Neural progenitor cell (in vitro differentiated cells): ENCODE data around the gene ANKMY1.

Experiments
- EZH2 ChIP-seq: fragments of 200-600 bp; sonication (generic); IDR thresholded peaks from 2 replicates; pipeline ENCODE4 v1.6.1; 2017; ENCODE audit warnings: antibody characterized with exemption, mild to moderate bottlenecking, moderate library complexity
- EZH2phosphoT487 ChIP-seq: fragments of 200-600 bp; sonication (generic); IDR thresholded peaks from 2 replicates; pipeline ENCODE4 v1.6.1; 2017; ENCODE audit warnings: antibody characterized with exemption
- TF ChIP-seq, protein P1 (sequence below): fragments of 200-600 bp; sonication (generic); IDR thresholded peaks from 2 replicates; pipeline ENCODE4 v1.5.1; 2017; ENCODE audit warnings: antibody characterized with exemption, mild to moderate bottlenecking

DNA sequence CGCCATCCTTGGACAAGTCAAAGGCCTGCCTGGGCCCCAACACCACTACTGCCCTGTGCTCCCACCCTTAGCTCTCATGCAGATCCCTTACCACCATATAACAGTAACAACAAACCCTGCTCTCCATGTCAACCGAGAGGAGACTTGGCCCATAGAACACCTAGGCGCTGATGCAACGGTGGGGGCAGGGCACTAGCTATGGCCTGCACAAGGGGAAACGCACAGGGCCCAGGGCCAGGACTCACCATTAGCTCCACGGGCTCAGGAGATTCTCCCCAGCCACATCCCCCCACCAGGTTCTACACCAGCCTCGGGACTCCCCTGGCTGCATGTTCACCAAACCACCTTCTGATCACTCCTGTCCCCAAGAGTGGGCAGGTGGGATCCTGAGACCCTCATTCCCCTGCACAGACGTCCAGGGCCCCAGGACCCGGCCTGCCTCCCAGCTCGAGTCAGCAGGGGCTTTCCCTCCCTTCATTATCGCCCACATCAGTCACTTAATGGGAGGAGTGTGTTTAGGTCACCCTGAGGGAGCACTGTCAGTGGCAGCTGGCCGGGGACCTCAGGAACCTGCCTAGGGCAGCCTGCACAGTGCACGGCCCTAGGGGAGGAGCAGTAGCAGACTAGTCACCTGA is 29.3 kb downstream of the ANKMY1 start:
- TF ChIP-seq, protein P1, sequence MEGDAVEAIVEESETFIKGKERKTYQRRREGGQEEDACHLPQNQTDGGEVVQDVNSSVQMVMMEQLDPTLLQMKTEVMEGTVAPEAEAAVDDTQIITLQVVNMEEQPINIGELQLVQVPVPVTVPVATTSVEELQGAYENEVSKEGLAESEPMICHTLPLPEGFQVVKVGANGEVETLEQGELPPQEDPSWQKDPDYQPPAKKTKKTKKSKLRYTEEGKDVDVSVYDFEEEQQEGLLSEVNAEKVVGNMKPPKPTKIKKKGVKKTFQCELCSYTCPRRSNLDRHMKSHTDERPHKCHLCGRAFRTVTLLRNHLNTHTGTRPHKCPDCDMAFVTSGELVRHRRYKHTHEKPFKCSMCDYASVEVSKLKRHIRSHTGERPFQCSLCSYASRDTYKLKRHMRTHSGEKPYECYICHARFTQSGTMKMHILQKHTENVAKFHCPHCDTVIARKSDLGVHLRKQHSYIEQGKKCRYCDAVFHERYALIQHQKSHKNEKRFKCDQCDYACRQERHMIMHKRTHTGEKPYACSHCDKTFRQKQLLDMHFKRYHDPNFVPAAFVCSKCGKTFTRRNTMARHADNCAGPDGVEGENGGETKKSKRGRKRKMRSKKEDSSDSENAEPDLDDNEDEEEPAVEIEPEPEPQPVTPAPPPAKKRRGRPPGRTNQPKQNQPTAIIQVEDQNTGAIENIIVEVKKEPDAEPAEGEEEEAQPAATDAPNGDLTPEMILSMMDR, result no peak
- no peak for TF ChIP-seq EZH2phosphoT487
- TF ChIP-seq EZH2, result no peak
